Loucy (cell line): Measurements from ENCODE around the gene UBL4A.

Source experiments
- H2AFZ ChIP-seq: fragments of 200-600 bp; sonication (generic); 2 replicates; pipeline ENCODE4 v1.6.0; 2016; ENCODE audit warnings: antibody characterized with exemption, mild to moderate bottlenecking, low read length, moderate library complexity
- H3F3A ChIP-seq: fragments of 200-600 bp; 2 replicates; pipeline ENCODE4 v1.6.0; 2016; ENCODE audit warnings: antibody characterized with exemption, low read depth, mild to moderate bottlenecking
- H3K27me3 ChIP-seq: fragments of 200-600 bp; sonication (generic); 2 replicates; pipeline ENCODE4 v1.6.1; 2014; ENCODE audit warnings: low read length, mild to moderate bottlenecking; ENCODE audit not compliant: insufficient read depth, poor library complexity, severe bottlenecking
- H3K36me3 ChIP-seq: fragments of 200-600 bp; sonication (generic); 2 replicates; pipeline ENCODE4 v1.6.1; 2016; ENCODE audit warnings: low read length; ENCODE audit not compliant: insufficient read depth
- H3K4me1 ChIP-seq: fragments of 200-600 bp; sonication (generic); 2 replicates; pipeline ENCODE4 v1.5.1; 2014; ENCODE audit warnings: low read length, mild to moderate bottlenecking; ENCODE audit not compliant: insufficient read depth, poor library complexity, severe bottlenecking
- H3K4me2 ChIP-seq: fragments of 200-600 bp; sonication (generic); 2 replicates; pipeline ENCODE4 v1.6.0; 2014; ENCODE audit warnings: antibody characterized with exemption, low read length, low read depth, mild to moderate bottlenecking; ENCODE audit not compliant: poor library complexity, severe bottlenecking
- H3K4me3 ChIP-seq: fragments of 200-600 bp; sonication (generic); 2 replicates; pipeline ENCODE4 v1.5.1; 2014; ENCODE audit warnings: low read length, mild to moderate bottlenecking, mixed read lengths; ENCODE audit not compliant: poor library complexity, severe bottlenecking
- H3K79me2 ChIP-seq: fragments of 200-600 bp; sonication (generic); 2 replicates; pipeline ENCODE4 v1.6.1; 2014; ENCODE audit warnings: low read length; ENCODE audit not compliant: insufficient read depth
- H3K9ac ChIP-seq: fragments of 200-600 bp; sonication (generic); 2 replicates; pipeline ENCODE4 v1.6.0; 2014; ENCODE audit warnings: mild to moderate bottlenecking, low read depth, low read length, moderate library complexity; ENCODE audit not compliant: poor library complexity, severe bottlenecking
- H3K9me2 ChIP-seq: fragments of 200-600 bp; sonication (generic); replicated peaks from 2 replicates; pipeline ENCODE4 v1.6.1; 2016; ENCODE audit warnings: low read depth, low read length, mixed read lengths
- H3K9me3 ChIP-seq: fragments of 200-600 bp; sonication (generic); 2 replicates; pipeline ENCODE4 v1.6.1; 2014; ENCODE audit warnings: mild to moderate bottlenecking, antibody characterized with exemption, low read length, low read depth; ENCODE audit not compliant: insufficient read depth
- H4K20me1 ChIP-seq: fragments of 200-600 bp; sonication (generic); 2 replicates; pipeline ENCODE4 v1.6.0; 2014; ENCODE audit warnings: antibody characterized with exemption, low read length, mild to moderate bottlenecking; ENCODE audit not compliant: insufficient read depth, poor library complexity, severe bottlenecking
- EZH2phosphoT487 ChIP-seq: fragments of 200-600 bp; IDR thresholded peaks from 2 replicates; pipeline ENCODE4 v1.6.1; 2018; ENCODE audit warnings: antibody characterized with exemption, mild to moderate bottlenecking, moderate library complexity, borderline replicate concordance
- TF ChIP-seq, protein P1 (sequence below): fragments of 200-600 bp; sonication (generic); conservative IDR thresholded peaks from 2 replicates; pipeline ENCODE4 v1.5.1; 2014; ENCODE audit warnings: mild to moderate bottlenecking, antibody characterized with exemption, low read length

The UBL4A gene

DNA sequence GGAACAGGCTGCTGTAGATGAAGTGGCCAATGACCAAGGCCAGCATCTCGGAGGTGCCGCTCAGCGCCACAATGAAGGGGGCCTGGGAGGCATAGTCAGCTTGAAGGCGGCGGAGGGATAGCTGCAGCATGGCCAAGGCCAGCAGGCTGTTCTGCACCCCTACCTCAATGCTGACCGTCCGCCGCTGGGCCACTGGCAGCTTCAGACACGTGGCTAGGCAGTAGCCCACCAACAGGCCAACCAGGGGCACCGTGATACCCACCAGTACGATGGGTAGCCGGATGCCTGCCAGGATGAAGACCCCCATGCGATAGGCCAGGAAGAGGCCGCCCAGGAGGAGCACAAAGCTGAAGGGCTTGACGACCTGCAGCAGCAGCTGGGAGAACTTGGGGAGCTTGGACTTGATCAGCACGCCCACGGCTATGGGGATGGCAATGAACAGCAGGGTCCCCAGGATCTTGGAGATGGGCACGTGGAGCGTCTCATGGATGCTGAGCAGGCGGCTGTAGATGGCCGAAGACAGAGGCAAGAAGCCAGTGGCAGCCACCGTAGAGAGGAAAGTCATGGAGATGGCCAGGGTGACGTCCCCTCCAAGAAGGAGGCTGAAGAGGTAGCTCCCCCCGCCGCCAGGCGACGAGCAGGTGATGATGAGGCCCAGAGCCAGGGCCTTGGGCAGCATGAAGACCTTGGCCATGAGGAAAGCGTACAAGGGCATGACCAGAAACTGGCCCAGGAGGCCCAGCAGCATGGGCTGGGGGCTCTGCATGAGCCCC, 1.3 kb upstream of the UBL4A start:
- Histone ChIP-seq H3K9ac (peak overlapping the region; percentile 61), H3F3A (no peaks in the 10 kb centered on the region), H3K4me3 (peak overlapping the region; percentile 72), H3K9me2 (no peaks in the 10 kb centered on the region), H2AFZ (no peak overlapping the region), H3K27me3 (no peaks in the 10 kb centered on the region), H3K4me2 (peak overlapping the region; percentile 71), H3K4me1 (no peaks in the 10 kb centered on the region), H3K9me3 (no peaks in the 10 kb centered on the region), H3K79me2 (peaks cover 44% of the 10 kb centered on the region), H3K36me3 (no peaks in the 10 kb centered on the region), H4K20me1 (peaks cover 5% of the 10 kb centered on the region)
- TF ChIP-seq, protein P1, sequence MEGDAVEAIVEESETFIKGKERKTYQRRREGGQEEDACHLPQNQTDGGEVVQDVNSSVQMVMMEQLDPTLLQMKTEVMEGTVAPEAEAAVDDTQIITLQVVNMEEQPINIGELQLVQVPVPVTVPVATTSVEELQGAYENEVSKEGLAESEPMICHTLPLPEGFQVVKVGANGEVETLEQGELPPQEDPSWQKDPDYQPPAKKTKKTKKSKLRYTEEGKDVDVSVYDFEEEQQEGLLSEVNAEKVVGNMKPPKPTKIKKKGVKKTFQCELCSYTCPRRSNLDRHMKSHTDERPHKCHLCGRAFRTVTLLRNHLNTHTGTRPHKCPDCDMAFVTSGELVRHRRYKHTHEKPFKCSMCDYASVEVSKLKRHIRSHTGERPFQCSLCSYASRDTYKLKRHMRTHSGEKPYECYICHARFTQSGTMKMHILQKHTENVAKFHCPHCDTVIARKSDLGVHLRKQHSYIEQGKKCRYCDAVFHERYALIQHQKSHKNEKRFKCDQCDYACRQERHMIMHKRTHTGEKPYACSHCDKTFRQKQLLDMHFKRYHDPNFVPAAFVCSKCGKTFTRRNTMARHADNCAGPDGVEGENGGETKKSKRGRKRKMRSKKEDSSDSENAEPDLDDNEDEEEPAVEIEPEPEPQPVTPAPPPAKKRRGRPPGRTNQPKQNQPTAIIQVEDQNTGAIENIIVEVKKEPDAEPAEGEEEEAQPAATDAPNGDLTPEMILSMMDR, result no peak
- TF ChIP-seq EZH2phosphoT487, result no peak

DNA sequence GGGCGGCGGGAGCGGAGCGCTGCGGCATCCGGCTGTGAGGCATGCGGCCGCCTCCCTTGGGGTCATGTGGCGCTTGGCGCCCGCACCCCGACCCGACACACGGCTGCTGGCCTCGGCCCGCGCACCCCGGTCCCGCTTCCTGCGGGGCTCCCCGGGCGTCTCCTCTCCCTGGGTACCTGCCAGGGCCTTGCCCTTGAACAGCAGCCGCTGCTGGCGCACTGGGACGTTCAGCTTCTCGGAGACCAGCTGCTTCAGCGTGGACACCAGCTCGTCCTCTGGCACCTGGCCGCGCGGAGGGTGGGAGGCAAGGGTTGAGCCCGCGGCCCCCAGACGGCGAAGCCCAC, 391 bp downstream of the UBL4A start:
- no peaks in the 10 kb centered on the region for H3K27me3 ChIP-seq
- no peak overlapping the region; the same call in 1 of the 2 replicates for H2AFZ ChIP-seq
- no peaks in the 10 kb centered on the region for H3K9me3 ChIP-seq
- no peaks in the 10 kb centered on the region for H3F3A ChIP-seq
- peak overlapping the region; percentile 85 for H3K9ac ChIP-seq
- H3K4me2 ChIP-seq, result peak overlapping the region; percentile 85
- H3K9me2 ChIP-seq, result no peaks in the 10 kb centered on the region
- TF ChIP-seq EZH2phosphoT487, result no peak
- TF ChIP-seq, protein P1, result no peak
- H3K4me3 ChIP-seq, result peak overlapping the region; percentile 79
- no peaks in the 10 kb centered on the region for H3K36me3 ChIP-seq
- peaks cover 44% of the 10 kb centered on the region for H3K79me2 ChIP-seq
- H3K4me1 ChIP-seq, result no peaks in the 10 kb centered on the region
- peaks cover 5% of the 10 kb centered on the region for H4K20me1 ChIP-seq

DNA sequence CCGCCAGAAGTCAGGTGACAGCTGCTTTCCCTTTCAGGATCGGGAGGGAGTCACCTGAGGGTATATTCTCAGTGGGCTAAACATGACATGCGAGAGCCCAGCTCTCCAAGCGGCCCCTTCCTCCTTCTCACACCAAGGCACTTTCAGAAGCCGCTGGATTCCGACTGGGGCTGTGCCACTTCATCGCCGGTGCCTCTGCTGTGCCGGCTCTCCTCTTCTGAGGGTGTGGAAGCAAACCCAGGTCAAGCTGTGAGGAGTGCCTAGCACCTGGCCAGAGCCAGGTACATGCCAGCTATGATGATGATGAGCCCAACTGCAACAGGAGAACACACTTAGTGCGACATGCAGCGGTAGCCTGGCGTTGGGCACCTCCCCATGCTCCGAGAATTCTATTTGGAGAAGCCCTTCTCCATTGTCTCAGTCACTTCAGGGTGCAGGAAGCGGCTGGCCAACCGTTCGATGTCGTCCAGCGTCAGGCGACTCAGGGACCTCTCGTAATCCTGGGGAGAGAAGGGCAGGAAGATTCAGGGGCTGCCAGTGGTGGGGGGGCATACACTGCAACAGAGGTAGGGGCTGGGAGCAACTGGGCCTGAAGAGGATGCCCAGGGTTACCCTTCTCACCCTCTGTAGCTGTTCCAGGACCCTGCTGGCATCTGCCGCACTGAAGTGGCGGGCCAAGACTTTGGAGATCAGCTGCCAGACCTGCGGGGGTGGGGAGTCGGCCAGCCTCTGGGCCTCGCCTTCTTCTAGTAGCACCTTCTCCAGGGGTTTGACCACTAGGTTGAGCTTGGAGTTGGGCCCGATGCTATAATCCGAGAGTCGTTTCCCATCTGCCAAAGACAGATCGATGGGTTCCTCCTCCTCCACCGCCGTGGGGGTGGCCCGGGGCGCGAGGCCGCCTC, 1.0 kb downstream of the UBL4A start:
- no peak for TF ChIP-seq EZH2phosphoT487
- TF ChIP-seq, protein P1, result no peak
- H3K79me2 ChIP-seq, result peaks cover 44% of the 10 kb centered on the region
- H3K27me3 ChIP-seq, result no peaks in the 10 kb centered on the region

More for the DNA sequence above, 1.0 kb downstream of the UBL4A start:
- no peaks in the 10 kb centered on the region for H3K9me2 ChIP-seq
- peak overlapping the region; percentile 79 for H3K4me3 ChIP-seq
- H3K9me3 ChIP-seq, result no peaks in the 10 kb centered on the region
- peaks cover 5% of the 10 kb centered on the region for H4K20me1 ChIP-seq
- H3K4me1 ChIP-seq, result no peaks in the 10 kb centered on the region
- H3K4me2 ChIP-seq, result peak overlapping the region; percentile 85
- peak overlapping the region; percentile 85 for H3K9ac ChIP-seq
- H2AFZ ChIP-seq, result no peak overlapping the region
- no peaks in the 10 kb centered on the region for H3K36me3 ChIP-seq
- no peaks in the 10 kb centered on the region for H3F3A ChIP-seq
